ENCODE results near the gene EFHD2.
"Not testable (repeated sequence)": the region's sequence is repeated elsewhere in the genome, so short reads cannot be mapped to it uniquely, and the experiment has no call there.

The EFHD2 gene

DNA sequence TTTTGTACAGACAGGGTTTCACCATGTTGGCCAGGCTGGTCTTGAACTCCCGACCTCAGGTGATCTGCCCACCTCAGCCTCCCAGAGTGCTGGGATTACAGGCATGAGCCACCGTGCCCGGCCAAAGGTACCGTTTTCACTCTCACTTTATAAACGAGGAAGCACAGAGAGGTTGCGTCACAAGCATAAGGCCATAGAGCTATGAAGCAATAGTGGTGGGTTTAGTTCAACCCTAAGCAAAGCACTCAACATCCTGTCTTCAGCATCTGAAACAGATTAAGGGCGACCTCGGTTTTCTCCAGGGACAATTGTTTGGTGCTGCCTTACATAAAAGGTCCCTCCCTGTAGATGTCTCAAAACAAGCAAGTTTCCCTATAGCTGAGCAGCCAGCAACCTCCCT, 25.1 kb downstream of the EFHD2 start:
- not testable (repeated sequence) for DNase-seq

DNA sequence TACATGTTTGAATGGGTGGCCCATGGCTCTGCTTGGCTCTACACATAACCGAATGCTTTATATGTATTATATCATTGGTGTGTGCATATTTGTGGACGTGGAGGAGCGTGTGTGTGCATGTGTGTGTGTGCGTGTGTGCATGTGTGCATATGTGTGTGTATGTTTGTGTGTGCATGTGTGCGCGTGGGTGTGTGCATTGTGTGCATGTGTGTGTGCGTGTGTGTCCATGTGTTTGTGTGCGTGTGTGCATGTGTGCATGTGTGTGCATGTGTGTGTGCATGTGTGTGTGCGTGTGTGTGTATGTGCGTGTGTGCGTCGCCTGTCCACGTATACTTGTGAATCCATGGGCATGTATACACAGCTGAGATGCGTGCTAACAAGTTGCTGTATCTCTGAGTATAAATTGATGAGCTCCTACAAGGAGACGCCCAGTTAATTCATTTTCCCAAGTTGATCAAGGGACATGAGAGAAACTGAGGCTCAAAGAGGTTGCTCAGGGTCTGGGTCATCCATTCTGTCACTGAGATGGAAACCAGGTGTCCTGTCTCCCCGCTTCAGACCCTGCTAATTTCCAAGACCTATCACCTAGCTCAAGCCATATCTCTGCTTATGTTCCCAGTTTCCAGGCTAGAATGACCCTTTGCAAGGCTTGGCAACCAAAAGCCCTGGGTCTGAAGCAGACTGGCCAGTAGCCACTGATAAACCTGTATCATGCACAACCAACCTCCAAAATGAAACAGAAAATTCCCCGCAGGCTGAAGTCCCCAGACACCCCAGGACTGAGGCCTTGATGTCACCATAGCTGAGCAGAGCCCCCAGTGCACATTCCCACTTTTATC, 25.8 kb downstream of the EFHD2 start:
- DNase-seq = no peak

DNA sequence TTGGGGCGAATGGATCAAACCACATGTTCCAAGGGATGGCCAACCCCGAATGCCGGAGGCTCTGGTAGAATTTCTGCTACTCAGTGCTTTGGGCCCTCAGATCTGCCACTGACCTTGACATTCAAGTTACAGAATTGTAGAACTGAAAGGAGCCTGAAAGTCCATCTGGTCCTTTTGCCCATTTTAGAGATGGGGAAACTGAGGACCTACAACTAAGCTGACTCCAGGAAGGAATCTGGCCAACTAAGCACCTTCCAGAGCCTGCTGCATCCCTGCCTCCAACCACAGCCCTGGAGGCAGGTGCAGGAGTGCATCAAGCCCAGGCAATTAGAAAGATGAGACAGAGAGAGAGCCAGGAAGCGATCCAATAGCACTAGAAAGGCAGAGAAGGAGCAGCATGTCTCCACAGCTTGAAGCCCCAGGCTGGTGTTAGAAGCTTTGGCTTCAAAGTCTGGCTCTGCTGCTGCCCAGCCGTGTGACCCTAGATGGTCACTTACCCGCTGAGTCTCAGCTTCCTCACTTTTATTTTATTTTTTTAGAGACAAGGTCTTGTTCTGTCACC, 27.3 kb downstream of the EFHD2 start:
- DNase-seq = no peak

DNA sequence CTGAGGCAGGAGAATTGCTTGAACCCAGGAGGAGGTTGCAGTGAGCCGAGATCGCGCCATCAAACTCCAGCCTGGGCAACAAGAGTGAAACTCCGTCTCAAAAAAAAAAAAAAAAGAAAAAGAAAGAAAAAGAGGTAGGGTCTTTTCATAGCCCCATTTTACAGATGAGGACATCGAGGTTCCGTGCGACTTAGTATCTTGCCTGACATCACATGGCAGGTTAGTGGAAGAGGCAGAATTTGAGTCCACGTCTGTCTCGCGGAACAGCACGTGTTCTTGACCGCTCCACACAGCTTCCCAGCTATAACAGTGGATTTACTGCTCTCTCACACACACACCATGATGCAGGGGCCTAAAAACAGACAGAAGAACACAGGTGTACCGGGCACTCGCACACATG, 29.6 kb downstream of the EFHD2 start:
- DNase-seq = no peak

DNA sequence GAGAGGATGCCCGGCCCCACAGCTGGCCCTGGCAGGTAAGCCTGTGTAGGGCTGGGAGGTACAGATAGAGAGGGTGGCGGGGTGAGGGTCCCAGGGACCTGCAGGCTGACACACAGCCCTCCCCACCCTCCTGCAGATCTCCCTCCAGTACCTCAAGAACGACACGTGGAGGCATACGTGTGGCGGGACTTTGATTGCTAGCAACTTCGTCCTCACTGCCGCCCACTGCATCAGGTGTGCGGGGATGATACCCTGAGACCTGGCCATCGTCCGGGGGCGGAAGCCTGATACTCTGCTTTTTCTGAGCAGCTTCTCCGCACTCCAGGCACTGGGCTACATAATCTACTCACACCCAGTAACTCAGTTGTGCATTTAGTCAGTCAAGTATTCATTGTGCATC, 30.7 kb downstream of the EFHD2 start:
- DNase-seq = no peak

DNA sequence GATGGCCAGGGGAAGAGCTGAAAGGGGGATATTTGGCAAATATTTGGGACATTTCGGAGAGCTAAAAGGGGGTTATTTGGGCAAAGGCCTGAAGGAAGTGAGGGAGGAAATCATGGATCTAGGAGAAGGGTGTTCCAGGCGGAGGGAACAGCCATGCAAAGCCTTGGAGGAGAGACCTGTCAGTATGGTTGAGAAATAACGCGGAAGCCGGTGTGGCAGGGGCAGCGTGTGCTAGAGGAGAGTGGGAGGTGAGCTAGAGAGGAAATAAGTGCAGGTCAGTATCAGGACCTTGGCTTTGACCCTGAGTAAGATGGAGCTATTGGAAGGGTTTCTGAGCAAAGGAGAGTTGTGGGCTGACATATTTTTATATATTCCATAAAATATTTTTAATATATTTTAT, 31.6 kb downstream of the EFHD2 start:
- no peak for DNase-seq

DNA sequence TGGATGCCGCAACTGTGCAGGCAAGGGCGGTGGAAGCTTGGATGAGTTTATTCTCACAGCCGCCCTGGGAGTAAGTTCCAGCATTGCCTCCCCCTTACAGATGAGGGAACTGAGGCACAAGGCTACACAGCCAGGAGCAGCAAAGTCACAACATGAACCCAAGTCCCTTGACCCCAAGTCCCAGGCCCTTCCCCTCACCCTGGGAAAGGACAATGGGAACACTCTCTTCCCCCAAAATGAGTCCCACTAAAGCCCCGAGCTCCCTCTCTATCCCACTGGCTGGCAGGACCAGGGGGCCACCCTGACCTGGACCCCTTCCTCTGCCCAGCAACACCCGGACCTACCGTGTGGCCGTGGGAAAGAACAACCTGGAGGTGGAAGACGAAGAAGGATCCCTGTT, 32.4 kb downstream of the EFHD2 start:
- no peak for DNase-seq

DNA sequence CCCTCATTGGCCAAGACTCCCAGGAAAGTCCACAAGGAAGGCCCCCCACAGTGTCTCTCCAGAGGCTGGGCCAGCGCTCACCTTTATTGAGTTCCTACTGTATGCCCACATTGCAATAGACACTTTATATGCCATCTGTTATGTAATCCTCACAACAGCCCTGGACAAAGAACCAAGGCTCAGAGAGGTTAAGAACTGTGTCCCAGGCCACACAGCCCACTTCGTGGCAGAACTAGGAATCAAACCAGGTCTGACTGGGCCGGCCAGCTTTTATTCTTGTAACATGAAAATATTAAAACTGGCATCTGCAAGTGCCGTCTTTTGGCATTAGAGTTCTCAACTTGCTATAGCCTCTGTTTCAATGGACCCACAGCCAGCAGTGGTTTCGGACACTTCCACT, 33.1 kb downstream of the EFHD2 start:
- no peak for DNase-seq

DNA sequence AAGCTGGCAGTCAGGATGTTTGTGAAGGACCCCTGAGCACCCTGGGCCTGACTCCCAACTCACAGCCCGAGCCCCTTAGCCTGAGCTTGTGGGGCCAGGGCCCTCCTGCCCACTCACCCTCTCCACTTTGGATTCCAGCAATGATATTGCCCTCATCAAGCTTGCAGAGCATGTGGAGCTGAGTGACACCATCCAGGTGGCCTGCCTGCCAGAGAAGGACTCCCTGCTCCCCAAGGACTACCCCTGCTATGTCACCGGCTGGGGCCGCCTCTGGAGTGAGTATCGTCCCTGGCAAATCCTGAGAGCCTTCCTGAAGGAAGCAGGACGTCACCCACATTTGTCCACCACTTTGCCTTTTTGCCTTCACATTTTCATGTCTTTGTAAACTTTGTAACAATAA, 33.6 kb downstream of the EFHD2 start:
- no peak for DNase-seq

DNA sequence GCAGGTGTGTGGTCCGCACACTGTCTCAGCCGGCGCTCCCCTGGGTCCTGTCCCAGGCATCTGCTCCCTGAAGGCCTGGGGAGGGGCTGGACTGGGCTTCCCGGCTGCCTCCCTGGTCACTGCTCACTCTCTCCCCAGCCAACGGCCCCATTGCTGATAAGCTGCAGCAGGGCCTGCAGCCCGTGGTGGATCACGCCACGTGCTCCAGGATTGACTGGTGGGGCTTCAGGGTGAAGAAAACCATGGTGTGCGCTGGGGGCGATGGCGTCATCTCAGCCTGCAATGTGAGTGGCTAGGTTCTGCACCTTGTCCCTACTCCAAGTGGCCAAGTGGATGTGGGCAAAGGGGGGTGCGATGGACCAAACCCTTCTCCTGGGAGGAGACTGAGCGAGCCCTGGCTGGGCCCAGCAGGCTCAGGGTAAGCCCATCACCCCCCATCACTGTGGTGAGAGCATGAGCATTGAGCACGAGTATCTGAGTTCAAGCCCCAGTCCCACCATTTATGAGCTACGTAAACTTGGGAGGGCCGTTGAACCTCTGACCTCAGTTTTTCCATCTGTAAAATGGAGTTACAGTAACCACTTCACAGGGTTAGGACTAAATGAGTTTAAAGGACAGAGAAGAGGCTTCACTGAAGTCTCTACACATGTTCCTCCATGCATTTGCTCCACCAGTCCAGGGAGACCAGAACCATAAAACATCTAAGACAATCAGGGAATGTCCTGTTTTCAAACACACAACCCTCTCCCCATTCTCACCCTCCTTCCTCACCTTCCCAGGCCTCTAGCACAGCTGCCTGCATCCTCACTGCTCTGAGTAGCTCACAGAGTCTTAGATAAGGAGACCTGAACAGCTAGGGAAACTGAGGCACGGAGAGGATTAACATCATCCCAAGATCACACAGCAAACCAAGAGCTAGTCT, 35.0 kb downstream of the EFHD2 start:
- no peak for DNase-seq

DNA sequence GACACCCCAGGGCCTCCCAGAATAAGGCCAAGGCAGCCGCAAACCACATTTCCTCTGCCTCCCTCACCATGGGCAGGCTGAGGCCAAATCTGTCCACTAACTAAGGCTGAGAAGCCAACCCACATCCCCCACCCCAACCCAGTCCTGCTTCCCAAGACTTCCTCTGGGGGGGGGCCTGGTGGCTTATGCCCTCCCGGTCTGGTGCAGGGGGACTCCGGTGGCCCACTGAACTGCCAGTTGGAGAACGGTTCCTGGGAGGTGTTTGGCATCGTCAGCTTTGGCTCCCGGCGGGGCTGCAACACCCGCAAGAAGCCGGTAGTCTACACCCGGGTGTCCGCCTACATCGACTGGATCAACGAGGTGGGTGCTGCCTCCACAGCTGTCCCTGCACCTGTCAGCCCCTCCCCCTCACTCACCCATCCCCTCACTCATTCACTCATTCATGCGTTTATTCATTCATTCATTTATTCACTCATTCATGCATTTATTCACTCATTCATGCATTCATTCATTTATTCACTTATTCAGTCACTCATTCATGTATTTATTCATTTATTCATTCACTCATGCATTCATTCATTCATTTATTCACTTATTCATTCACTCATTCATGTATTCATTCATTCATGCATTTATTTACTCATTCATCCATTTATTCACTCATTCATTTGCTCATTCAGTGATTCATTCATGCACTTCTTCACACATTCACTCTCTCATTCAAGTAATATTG, 35.9 kb downstream of the EFHD2 start:
- no peak for DNase-seq

DNA sequence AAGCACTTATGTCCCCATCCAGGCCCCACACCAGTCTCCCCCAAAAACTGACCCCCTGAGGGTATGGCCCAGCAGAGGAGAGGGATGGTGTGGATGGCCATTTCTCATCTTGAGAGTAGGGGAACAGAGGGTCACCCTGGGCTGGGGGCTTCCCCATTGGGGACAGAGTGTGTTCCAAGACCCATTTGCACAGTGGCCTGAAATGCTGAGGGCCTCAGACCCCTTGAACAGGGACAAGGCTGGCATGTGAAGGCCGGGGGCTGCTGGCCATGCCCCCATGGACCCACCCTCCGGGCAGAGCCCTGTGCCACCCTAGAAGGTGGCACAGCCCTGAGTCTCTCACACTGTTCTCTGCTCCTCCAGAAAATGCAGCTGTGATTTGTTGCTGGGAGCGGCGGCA, 36.5 kb downstream of the EFHD2 start:
- DNase-seq = no peak

DNA sequence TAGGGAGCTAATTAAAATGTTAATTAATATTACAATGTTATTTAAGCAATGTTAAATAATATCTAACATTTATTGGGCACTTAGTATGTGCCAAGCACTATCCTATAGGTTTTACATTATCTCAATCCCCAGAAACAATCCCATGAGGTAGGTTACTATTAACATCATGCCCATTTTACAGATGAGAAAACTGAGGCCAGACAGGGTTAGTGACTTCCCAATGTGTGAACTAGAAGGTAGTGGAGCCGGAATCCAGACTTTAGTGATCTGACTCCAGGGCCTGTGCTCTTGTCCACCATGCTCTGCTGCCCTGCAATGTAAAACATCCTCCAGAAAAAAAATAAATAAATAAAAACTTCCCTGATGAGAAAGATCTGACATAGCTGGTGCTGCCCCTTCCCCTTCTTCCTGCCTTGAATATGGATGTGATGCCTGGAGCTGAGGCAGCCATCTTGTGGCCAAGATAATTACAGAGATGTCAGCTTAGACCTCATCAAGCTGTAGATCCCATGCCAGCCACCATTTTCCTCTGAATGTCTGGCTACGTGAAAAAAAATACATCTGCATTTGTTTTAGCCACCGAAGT, 39.3 kb downstream of the EFHD2 start:
- DNase-seq = no peak

DNA sequence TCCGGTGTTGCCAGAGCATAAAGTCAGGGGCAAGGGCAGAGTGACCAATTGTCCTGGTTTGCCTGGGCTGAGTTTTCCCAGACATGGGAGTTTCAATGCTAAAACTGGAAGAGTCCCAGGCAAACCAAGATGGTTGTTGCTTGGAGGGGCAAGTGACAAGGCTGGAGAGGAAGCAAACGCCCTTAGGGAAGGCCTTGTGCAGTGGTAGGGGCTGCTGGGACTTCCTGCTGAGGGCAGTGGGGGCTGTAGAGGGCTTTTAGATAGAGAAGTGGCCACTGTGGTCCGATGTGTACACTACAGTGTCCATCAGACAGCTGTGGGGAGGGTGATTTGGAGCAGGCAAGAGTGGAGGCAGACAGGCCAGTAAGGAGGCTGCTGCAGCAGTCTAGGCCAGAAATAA, 39.9 kb downstream of the EFHD2 start:
- DNase-seq = no peak

DNA sequence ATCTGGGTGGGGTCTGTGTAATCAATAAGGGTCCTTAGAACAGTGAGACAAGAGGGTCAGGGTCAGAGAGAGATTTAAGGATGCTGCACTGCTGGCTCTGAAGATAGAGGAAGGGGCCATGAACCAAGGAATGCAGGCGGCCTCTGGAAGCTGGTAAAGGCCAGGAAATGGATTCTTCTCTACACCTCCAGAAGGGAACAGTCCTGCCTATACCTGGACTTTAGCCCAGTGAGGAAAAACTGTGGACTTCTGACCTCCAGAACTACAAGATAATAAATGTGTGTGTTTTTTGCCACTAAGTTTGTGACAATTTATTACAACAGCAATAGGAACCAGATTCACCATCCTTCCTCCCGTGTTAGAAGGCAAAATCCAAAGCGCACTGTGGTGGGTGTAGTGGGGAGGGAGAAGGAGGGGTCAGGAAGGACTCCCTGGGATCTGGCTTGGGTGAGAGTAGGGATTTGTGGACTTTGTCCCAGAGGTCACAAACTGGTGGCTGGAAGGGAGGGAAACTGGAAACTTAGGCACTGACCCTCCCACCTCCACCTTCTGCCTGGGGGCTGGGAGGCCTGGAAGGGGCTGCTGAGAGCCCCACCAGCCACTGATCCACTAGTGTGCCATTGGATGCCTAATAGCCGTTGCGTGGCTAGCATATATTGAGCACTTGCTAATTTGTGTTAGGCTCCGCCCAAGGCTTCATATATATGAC, 41.5 kb downstream of the EFHD2 start:
- no peak for DNase-seq

DNA sequence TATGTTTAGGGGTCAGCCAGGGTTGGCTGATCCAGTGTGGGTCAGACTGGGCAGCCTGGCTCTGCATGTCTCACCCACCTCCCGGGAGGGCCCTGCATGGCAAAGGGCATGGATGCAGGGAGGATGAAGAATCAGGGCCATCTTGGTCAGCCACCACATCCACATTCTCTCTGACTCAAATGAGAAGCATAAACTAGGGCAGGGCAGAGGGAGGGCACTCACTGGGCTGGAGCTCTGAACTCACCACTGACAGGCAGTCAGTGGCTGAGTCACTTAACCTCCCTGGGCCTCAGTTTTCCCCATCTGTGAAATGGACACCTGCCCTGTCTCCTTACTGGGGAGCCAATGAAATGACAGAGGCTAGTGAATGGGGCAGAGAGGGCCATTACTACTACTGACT, 42.5 kb downstream of the EFHD2 start:
- DNase-seq = no peak

DNA sequence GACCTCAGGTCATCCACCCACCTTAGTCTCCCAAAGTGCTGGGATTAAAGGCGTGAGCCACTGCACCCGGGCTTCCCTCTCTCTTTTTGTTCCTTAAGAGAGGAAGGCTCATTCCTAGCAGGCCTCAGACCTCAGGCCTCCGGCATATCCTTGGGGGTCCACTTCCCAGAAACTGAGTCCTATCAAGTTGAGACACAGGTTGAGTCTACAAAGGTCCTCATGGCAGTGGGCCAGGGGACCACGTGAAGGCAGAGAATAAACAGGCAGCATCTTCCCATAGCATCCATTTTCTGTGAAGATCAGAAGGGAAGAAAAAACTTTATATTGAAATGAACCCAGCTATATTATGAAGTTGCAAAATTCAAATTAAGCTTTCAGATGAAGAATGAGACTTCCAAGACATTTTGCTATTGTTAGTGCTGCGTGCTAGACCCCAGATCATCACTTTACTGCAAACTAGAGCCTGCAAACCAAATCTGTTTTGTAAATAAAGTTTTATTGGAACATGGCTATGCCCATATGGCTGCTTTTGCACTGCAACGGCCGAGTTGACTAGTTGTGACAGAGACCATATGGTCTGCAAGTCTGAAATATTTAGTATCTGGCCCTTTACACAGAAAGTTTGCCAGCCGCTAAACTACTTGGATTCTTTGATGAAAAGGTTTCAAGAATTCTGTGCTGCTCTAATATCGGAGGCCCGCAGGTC, 43.3 kb downstream of the EFHD2 start:
- no peak for DNase-seq

DNA sequence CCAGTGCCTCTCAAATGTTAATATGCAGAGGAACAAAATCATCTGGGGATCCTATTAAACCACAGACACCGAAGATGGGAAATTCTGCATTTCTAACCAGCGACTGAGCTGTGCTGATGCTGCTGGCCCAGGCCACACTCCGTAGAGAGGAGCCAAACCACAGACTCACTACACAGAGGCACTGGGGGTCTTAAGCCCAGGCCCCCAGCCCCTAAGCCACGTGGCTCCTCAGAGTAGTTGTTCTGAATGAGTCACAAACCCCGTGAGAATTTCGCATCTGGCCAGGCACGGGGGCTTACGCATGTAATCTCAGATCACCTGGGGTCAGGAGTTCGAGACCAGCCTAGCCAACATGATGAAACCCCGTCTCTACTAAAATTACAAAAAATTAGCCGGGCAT, 44.0 kb downstream of the EFHD2 start:
- DNase-seq = no peak

DNA sequence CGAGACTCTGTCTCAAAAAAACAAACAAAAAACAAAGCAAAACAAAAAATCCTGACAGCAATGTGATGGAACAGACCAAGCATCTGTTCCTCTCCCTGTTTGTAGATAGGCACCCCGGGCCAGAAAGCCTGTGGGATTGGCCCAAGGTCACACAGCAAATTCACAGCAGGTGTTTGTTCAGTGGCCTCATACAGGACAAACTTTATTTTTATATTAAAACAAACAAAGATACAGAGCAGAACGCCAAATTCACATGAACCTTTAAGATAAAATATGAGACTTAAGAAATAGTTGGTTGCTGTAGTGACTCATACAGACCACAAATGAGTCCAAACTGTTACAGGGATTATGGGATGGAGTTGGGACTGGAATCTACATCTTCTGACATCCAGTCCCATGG, 44.6 kb downstream of the EFHD2 start:
- DNase-seq = no peak

DNA sequence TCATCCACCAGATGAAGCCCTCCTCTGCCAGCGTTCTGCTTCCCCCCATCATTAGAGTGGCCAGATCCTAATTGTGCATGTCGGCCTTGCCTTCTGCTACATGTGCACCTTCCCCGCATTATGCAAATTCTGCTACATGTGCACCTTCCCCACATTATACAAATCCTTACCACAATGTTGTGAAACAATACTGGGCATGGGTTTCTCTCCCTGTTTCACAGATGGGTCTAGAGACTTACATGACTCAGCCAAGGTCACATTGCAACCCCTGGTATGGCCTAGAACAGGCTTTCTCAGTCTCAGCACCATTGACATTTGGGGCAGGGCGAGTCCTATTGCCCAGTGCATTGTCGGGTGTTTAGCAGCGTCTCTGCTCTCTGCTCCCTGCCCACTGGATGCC, 45.8 kb downstream of the EFHD2 start:
- no peak for DNase-seq

DNA sequence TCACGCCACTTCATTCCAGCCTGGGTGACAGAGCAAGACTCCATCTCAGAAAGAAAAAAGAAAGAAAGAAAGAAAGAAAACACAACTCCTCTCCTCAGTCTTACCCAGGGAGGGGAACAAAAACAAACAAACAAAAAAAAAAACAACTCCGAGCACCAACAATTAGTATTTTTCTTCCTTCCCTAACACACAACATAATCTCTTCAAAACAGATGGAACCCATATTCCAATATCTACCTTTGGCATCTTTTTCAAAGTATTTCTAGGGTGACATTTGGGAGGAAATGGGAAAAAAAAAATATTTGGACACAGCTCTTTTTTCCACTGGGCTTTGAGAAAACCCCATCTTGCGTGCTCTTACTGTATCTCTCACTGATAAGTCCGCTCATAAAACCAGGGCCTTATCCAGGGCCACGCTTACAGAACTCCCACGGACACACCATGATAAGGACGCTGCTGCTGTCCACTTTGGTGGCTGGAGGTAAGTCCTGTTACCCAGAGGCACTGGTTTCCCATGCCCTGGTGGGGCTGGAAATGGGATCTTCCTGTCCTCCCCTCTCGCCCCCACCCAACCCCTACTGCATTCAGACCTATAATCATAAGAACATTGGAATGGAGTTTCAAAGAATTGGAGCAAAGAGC, 46.7 kb downstream of the EFHD2 start, which contains the start of gene CELA2A:
Gene CELA2A (plus strand): TSS at position 420 of the 642 bp plus-strand sequence. CDS start 22 bp downstream, at position 442.
- DNase-seq = no peak
